Stimulated activated naive CD4-positive, alpha-beta T cell treated with Interleukin-2 at 50 U/mL for 16 hours (primary cell): Measurements from ENCODE around the gene HOXA9.

Experiments used
- DNase-seq: peaks from one replicate; lab custom pipeline; 2025; lab: John Stamatoyannopoulos, UW

The HOXA9 gene

GRCh38 chr7:27112955-27113949 is 52.1 kb downstream of the HOXA9 start:
- no peak for DNase-seq
